IMR-90 (cell line): ENCODE results near the gene MYOM1. TPM values are rescaled to one million over a fixed set of nuclear protein-coding genes. Genes with fewer than 3 reads are reported as not detected.

Experiments
- ATAC-seq: fragments of 200-7000 bp; cut with Tn5 transposase; 2 replicates; pipeline ENCODE4 v1.9.1; 2020; ENCODE audit warnings: low read depth, mild to moderate bottlenecking, moderate library complexity
- BruUV-seq: library from RNA; stranded (reverse); fragments of 400-500 nt; replicated peaks from 2 replicates; lab custom pipeline; 2021; lab: Mats Ljungman, UMichigan
- CTCF ChIA-PET: fragments of 300-600 bp; formaldehyde crosslinking; extraction: SDS; loops from one replicate; lab custom pipeline; 2021; ENCODE audit warnings: antibody characterized with exemption; lab: Yijun Ruan, JAX
- POLR2A ChIA-PET: fragments of 300-600 bp; sonication (Branson Sonifier 250); formaldehyde crosslinking; loops from one replicate; lab custom pipeline; 2022; ENCODE audit warnings: antibody characterized with exemption; ENCODE audit not compliant: unreplicated experiment; lab: Charles Lee
- DNase-seq: peaks from one replicate; pipeline ENCODE4 v3.0.0; 2013
- H2AFZ ChIP-seq: replicated peaks from 2 replicates; pipeline ENCODE3; 2013; ENCODE audit warnings: low read length, mild to moderate bottlenecking; ENCODE audit not compliant: poor library complexity
- H2AK5ac ChIP-seq: 2 replicates; pipeline ENCODE4 v1.6.1; 2013; ENCODE audit warnings: low read depth, low read length, inconsistent platforms
- H2AK9ac ChIP-seq: replicated peaks from 2 replicates; pipeline ENCODE3; 2013; ENCODE audit warnings: mild to moderate bottlenecking, low read depth, low read length, moderate library complexity; ENCODE audit not compliant: poor library complexity
- H2BK120ac ChIP-seq: 2 replicates; pipeline ENCODE4 v1.6.1; 2013; ENCODE audit warnings: low read depth, low read length, inconsistent platforms
- H2BK15ac ChIP-seq: 3 replicates; pipeline ENCODE4 v1.6.1; 2013; ENCODE audit warnings: low read depth, low read length, inconsistent platforms
- H2BK20ac ChIP-seq: 2 replicates; pipeline ENCODE4 v1.6.1; 2013; ENCODE audit warnings: low read depth, mild to moderate bottlenecking, inconsistent platforms, low read length, moderate library complexity
- H2BK5ac ChIP-seq: 2 replicates; pipeline ENCODE4 v1.6.1; 2013; ENCODE audit warnings: mild to moderate bottlenecking, low read depth, low read length, inconsistent platforms; ENCODE audit not compliant: poor library complexity, severe bottlenecking
- H3K14ac ChIP-seq: replicated peaks from 2 replicates; pipeline ENCODE4 v1.6.1; 2013; ENCODE audit warnings: low read depth, low read length, inconsistent platforms
- H3K18ac ChIP-seq: 2 replicates; pipeline ENCODE4 v1.6.1; 2013; ENCODE audit warnings: low read depth, low read length, control low read depth
- H3K23ac ChIP-seq: 2 replicates; pipeline ENCODE4 v1.6.1; 2013; ENCODE audit warnings: low read depth, low read length, inconsistent platforms
- H3K27ac ChIP-seq: 2 replicates; pipeline ENCODE4 v1.5.1; 2013; ENCODE audit warnings: mild to moderate bottlenecking, control low read depth, low read length; ENCODE audit not compliant: insufficient read depth
- H3K27me3 ChIP-seq: 2 replicates; pipeline ENCODE4 v1.6.1; 2013; ENCODE audit warnings: low read length; ENCODE audit not compliant: control insufficient read depth, insufficient read depth
- H3K36me3 ChIP-seq: 2 replicates; pipeline ENCODE4 v1.6.1; 2013; ENCODE audit warnings: low read length, mixed read lengths; ENCODE audit not compliant: control insufficient read depth, insufficient read depth
- H3K4ac ChIP-seq: 2 replicates; pipeline ENCODE4 v1.6.1; 2013; ENCODE audit warnings: low read depth, low read length, inconsistent platforms
- H3K4me1 ChIP-seq: 2 replicates; pipeline ENCODE4 v1.6.1; 2013; ENCODE audit warnings: low read length, mixed read lengths; ENCODE audit not compliant: control insufficient read depth, insufficient read depth
- H3K4me2 ChIP-seq: 2 replicates; pipeline ENCODE4 v1.6.1; 2013; ENCODE audit warnings: low read depth, mild to moderate bottlenecking, control low read depth, low read length, moderate library complexity
- H3K4me3 ChIP-seq: 2 replicates; pipeline ENCODE4 v1.5.1; 2013; ENCODE audit warnings: low read depth, mild to moderate bottlenecking, control low read depth, low read length, moderate library complexity; ENCODE audit not compliant: insufficient read depth
- H3K56ac ChIP-seq: 2 replicates; pipeline ENCODE4 v1.6.1; 2013; ENCODE audit warnings: low read length, inconsistent platforms; ENCODE audit not compliant: insufficient read depth; ENCODE audit errors: extremely low read depth
- H3K79me1 ChIP-seq, 2 experiments: 2 replicates each; pipeline ENCODE4 v1.6.1; 2013; ENCODE audit warnings: low read length in 2 of 2, inconsistent platforms in 1 of 2, low read depth in 1 of 2
- H3K9ac ChIP-seq: 2 replicates; pipeline ENCODE4 v1.6.1; 2013; ENCODE audit warnings: low read depth, low read length, control low read depth
- H3K9me1 ChIP-seq: 2 replicates; pipeline ENCODE4 v1.6.1; 2013; ENCODE audit warnings: low read length, inconsistent platforms; ENCODE audit not compliant: insufficient read depth
- H3K9me3 ChIP-seq: 2 replicates; pipeline ENCODE4 v1.6.1; 2013; ENCODE audit warnings: low read length; ENCODE audit not compliant: control insufficient read depth, insufficient read depth
- H4K20me1 ChIP-seq: 2 replicates; pipeline ENCODE4 v1.6.1; 2013; ENCODE audit warnings: low read length, inconsistent platforms; ENCODE audit not compliant: insufficient read depth
- H4K5ac ChIP-seq: 2 replicates; pipeline ENCODE4 v1.6.1; 2013; ENCODE audit warnings: mild to moderate bottlenecking, low read depth, low read length, control low read depth
- H4K8ac ChIP-seq, 2 experiments: 2 replicates each; pipeline ENCODE4 v1.6.1; 2013; ENCODE audit warnings: low read depth in 2 of 2, low read length in 2 of 2, control low read depth in 1 of 2, inconsistent platforms in 1 of 2
- H4K91ac ChIP-seq: 2 replicates; pipeline ENCODE4 v1.6.1; 2013; ENCODE audit warnings: low read depth, low read length, inconsistent platforms; ENCODE audit not compliant: insufficient read depth
- CEBPB ChIP-seq: IDR thresholded peaks from 2 replicates; pipeline ENCODE4 v1.6.1; 2012; ENCODE audit warnings: low read depth, low read length, improper control_type of control experiment
- ELK1 ChIP-seq: fragments of 150-350 bp; IDR thresholded peaks from 2 replicates; pipeline ENCODE4 v1.6.1; 2016; ENCODE audit warnings: low read depth, mild to moderate bottlenecking, low read length, moderate library complexity, borderline replicate concordance
- MAZ ChIP-seq: IDR thresholded peaks from 2 replicates; pipeline ENCODE4 v1.6.1; 2012; ENCODE audit warnings: low read depth, mild to moderate bottlenecking, low read length, improper control_type of control experiment, moderate library complexity, borderline replicate concordance
- WGBS, 2 experiments: methylation state at CpG; one replicate each; pipeline versions ENCODE4 v1.1.5 to v1.1.7; 2013; ENCODE audit warnings: missing lambda C conversion rate in 2 of 2; ENCODE audit not compliant: insufficient read length in 1 of 2; ENCODE audit errors: extremely low coverage in 2 of 2; 5-methylcytosine and 5-hydroxymethylcytosine counted together
- dilution Hi-C: fragments of 300-500 bp; cut with HindIII; formaldehyde crosslinking; loops from one replicate; pipeline ENCODE4 v1.14.3; 2018; ENCODE audit warnings: low sequenced_read_pairs; ENCODE audit not compliant: unreplicated experiment
- in situ Hi-C: fragments of 300-500 bp; cut with MboI; formaldehyde crosslinking; loops from 3 replicates; pipeline ENCODE4 v1.14.3; 2019; ENCODE audit warnings: low sequenced_read_pairs, inconsistent platforms, mixed read lengths
- intact Hi-C: fragments of 100-400 bp; cut with micrococcal nuclease; formaldehyde crosslinking; loops from 2 replicates; pipeline ENCODE4 v1.10.0; 2022
- polyA plus RNA-seq, 3 experiments: library from polyadenylated mRNA; depleted of rRNA; stranded (reverse); fragments of >200 nt; gene quantifications; 2 replicates each; pipeline ENCODE4 v1.2.3, GENCODE V29; 2012; ENCODE audit warnings: low replicate concordance in 1 of 3
- total RNA-seq: library from RNA; depleted of rRNA; stranded (reverse); fragments of >200 nt; gene quantifications from 2 replicates; pipeline ENCODE4 v1.2.3, GENCODE V29; 2012

Gene MYOM1
- total and polyA plus RNA-seq, 2 of the 4 experiments (the other 2 are of a cell fraction) = under 0.01 to 0.10 TPM

GRCh38 chr18:3257627-3258120 lies 37.9 kb upstream of the MYOM1 start:
- peaks cover 33 to 65% of the 10 kb centered on the region in 2 experiments for H3K79me1 ChIP-seq
- no peak overlapping the region for H3K14ac ChIP-seq
- H3K9ac ChIP-seq = no peak overlapping the region
- no TSS peak for BruUV-seq
- ATAC-seq (no peak), DNase-seq (no peak)
- no peak overlapping the region for H3K4me2 ChIP-seq
- H3K9me3 ChIP-seq = no peaks in the 10 kb centered on the region
- 0 out of 2 replicates have a peak overlapping the region, but pooled peaks have one; percentile 30 for H2AK5ac ChIP-seq
- no peak overlapping the region for H2AK9ac ChIP-seq
- no peak overlapping the region for H3K4me3 ChIP-seq
- no CpG with 5 or more reads among the region's 2 CpGs for WGBS, 2 experiments
- ChIA-PET CTCF (no interaction called here), POLR2A (no interaction called here)
- H4K20me1 ChIP-seq = peaks cover 22% of the 10 kb centered on the region
- H3K27ac ChIP-seq = peak overlapping the region; percentile 22; the same call in 1 of the 2 replicates
- no peak overlapping the region for H4K5ac ChIP-seq
- no peak overlapping the region for H3K56ac ChIP-seq
- dilution Hi-C loops (no loop called here), intact Hi-C loops (no loop called here), in situ Hi-C loops (no loop called here)
- no peak overlapping the region for H2AFZ ChIP-seq
- H4K91ac ChIP-seq = no peak overlapping the region
- no peaks in the 10 kb centered on the region for H3K9me1 ChIP-seq
- no peak overlapping the region for H3K4ac ChIP-seq
- H2BK5ac ChIP-seq = peak overlapping the region; percentile 81
- no peak overlapping the region for H4K8ac ChIP-seq
- no peak overlapping the region for H2BK120ac ChIP-seq
- H3K23ac ChIP-seq = no peak overlapping the region
- peaks cover 15% of the 10 kb centered on the region for H3K4me1 ChIP-seq
- H2BK20ac ChIP-seq = no peak overlapping the region
- H3K27me3 ChIP-seq = no peaks in the 10 kb centered on the region
- peaks cover 35% of the 10 kb centered on the region for H3K36me3 ChIP-seq
- no peak overlapping the region for H2BK15ac ChIP-seq
- no peak for TF ChIP-seq ELK1
- TF ChIP-seq MAZ = no peak
- no peak for TF ChIP-seq CEBPB
- no peak overlapping the region for H3K18ac ChIP-seq
